Activated naive CD4-positive, alpha-beta T cell treated with anti-CD3 and anti-CD28 coated beads for 36 hours (primary cell): Measurements from ENCODE around the gene POLR2C. TPM values are rescaled to one million over a fixed set of nuclear protein-coding genes. Genes with fewer than 3 reads are reported as not detected.

Experiments used
- CTCF ChIA-PET: fragments of 350-600 bp; sonication (Branson Sonifier 250); formaldehyde crosslinking; loops from one replicate; lab custom pipeline; 2021; ENCODE audit warnings: antibody characterized with exemption; lab: Charles Lee
- DNase-seq: peaks from one replicate; pipeline ENCODE4 v3.0.0-alpha.2; 2020
- H3K27ac Mint-ChIP-seq: one replicate; pipeline ENCODE4 v1.8.0; 2021; ENCODE audit warnings: mild to moderate bottlenecking, mixed read lengths
- H3K27me3 Mint-ChIP-seq: one replicate; pipeline ENCODE4 v1.8.0; 2021; ENCODE audit warnings: low read depth, mixed read lengths
- H3K36me3 Mint-ChIP-seq: one replicate; pipeline ENCODE4 v1.8.0; 2021; ENCODE audit warnings: low read depth, mixed read lengths
- H3K4me1 Mint-ChIP-seq: one replicate; pipeline ENCODE4 v1.8.0; 2021; ENCODE audit warnings: low read depth, mixed read lengths
- H3K4me3 Mint-ChIP-seq: one replicate; pipeline ENCODE4 v1.8.0; 2021; ENCODE audit warnings: mild to moderate bottlenecking, moderate library complexity, mixed read lengths
- H3K9me3 Mint-ChIP-seq: one replicate; pipeline ENCODE4 v1.8.0; 2021; ENCODE audit warnings: mixed read lengths
- intact Hi-C: fragments of 100-400 bp; cut with micrococcal nuclease; formaldehyde crosslinking; loops from one replicate; pipeline ENCODE4 v1.15.1; 2023
- total RNA-seq, 2 experiments: library from RNA; stranded (reverse); gene quantifications; one replicate each; pipeline ENCODE4 v1.2.3, GENCODE V29; 2021

POLR2C gene
- total RNA-seq: 10 to 100 TPM; 49.4 to 53.0 TPM

DNA sequence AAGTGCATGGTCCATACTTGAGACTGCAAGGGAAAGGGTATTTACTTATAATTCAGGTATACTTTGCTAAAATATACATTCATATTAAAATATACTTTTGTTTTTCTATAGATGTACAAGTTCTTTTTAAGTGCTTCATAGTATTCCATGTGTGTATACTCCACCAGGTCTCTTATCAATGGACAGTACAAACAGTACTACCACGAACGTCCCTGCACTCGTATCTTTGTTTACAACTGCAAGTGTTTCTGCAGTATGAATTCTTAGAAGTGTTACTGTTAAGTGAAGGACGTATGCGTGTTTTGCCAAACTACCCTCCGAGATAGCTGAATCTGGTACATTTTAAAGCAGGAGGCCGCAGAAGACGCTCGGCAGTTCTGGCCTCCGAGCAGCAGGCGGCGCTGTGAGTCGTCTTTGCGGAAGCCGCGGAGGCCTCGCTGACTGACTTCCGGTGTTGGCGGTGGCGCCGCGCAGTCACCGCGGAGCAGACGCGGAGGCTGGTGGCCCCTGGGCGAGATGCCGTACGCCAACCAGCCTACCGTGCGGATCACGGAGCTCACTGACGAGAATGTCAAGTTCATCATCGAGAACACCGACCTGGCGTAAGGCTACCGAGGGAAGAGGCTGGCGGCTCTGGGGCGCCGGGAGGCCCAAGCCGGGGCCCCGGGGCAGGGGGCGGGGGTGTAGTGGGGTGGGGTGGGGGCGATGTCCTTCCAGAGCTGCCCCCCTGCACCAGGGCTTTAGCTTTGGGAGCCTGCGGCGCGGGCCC, at the start of gene POLR2C:
TSS of gene POLR2C (plus strand) at position 471 of the 769 bp plus-strand sequence. CDS start at position 517, 46 bp downstream.
- Mint-ChIP-seq H3K36me3 (peaks cover 12% of the 10 kb centered on the region), H3K27ac (peak within 1 kb of the TSS; percentile 99), H3K9me3 (no peaks in the 10 kb centered on the region), H3K4me1 (peaks cover 30% of the 10 kb centered on the region), H3K27me3 (no peaks in the 10 kb centered on the region), H3K4me3 (peak within 1 kb of the TSS; percentile 100)
- peak; percentile 95 for DNase-seq
- CTCF ChIA-PET: interaction anchor here (0.7 to 7.8 kb wide), 17 partner anchors 11 to 400 kb away, joined by 3 to 63 read pairs (median 4); partner anchors contain the start of genes ADGRG5, CCDC102A, CIAPIN1 and COQ9
- intact Hi-C loops: loop anchor here (1.0 to 10.0 kb wide), 7 partner anchors 15 to 542 kb away; partner anchors contain the start of genes CIAPIN1, COQ9, DOK4 and KATNB1

DNA sequence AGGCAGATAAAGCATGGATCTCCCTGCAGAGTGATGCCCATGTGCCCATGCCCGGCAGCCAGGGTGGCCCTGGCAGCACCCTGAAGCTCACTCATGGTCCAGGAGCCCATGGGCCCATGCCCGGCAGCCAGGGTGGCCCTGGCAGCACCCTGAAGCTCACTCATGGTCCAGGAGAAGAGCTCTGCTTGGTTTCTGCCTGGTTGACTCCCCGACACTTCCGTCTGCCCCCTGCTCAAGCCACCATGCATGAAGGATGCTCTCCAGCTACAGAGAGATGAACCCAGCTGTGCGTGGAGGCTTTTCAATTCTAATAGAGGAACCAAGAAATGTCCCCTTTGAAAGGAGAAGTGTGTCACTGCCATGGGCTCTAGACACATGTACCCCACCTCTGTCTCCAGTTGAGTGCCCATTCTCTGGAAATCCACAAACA, 49.2 kb upstream of the POLR2C start:
- H3K9me3 Mint-ChIP-seq: no peaks in the 10 kb centered on the region
- H3K4me1 Mint-ChIP-seq: peaks cover 9% of the 10 kb centered on the region

DNA sequence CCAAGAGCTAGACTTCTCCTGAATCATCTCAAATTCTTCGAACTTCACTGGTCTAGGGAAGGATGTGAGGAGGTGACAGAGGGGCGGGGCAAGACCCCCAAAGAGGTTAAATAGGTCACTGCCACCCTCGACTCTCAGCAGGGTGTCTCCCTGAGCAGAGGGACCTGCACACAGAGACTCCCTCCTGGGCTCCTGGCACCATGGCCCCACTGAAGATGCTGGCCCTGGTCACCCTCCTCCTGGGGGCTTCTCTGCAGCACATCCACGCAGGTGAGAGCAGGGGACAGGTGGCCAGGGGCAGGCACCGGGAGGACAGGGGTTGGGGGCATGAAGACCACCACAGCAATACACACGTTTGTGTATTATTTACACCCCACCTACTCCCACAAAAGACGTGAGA, 48.7 kb upstream of the POLR2C start:
- CTCF ChIA-PET: interaction anchor here (1.0 to 3.3 kb wide), 3 partner anchors 9 to 113 kb away, joined by 3 to 13 read pairs (median 8); no protein-coding TSS in a partner anchor
- intact Hi-C loops: no loop called here
- Mint-ChIP-seq H3K4me1 (peaks cover 9% of the 10 kb centered on the region), H3K9me3 (no peaks in the 10 kb centered on the region), H3K4me3 (no peak overlapping the region), H3K27ac (no peak overlapping the region), H3K36me3 (no peaks in the 10 kb centered on the region), H3K27me3 (no peaks in the 10 kb centered on the region)
- no peak for DNase-seq

More for the DNA sequence above, 49.2 kb upstream of the POLR2C start:
- CTCF ChIA-PET: interaction anchor here (1.0 to 3.3 kb wide), 3 partner anchors 9 to 113 kb away, joined by 3 to 13 read pairs (median 8); no protein-coding TSS in a partner anchor
- intact Hi-C loops: no loop called here
- H3K27ac Mint-ChIP-seq: no peak overlapping the region
- H3K36me3 Mint-ChIP-seq: no peaks in the 10 kb centered on the region
- no peaks in the 10 kb centered on the region for H3K27me3 Mint-ChIP-seq
- H3K4me3 Mint-ChIP-seq: no peak overlapping the region
- DNase-seq: no peak

DNA sequence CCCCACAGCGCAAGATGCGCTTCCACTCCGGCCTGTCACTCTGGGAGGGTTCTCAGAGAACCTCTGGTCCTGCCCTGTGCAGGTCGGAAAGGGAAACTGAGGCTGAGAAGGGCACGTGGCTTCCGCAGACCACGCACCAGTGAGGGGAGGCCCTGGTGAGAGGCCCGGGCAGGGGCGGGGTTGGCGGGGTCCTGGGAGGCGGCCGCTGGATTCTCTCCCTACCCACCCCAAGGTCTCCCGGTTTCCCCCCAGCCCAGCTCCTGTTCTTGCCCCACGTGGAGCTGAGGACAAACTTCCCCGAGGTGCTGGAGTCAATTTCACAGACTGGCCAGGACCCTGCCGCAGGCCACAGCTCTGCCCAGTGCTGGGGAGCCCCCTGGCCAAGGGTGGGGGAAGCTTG, 46.4 kb upstream of the POLR2C start:
- H3K27ac Mint-ChIP-seq: no peak overlapping the region
- no peak for DNase-seq
- no peak overlapping the region for H3K4me3 Mint-ChIP-seq
- intact Hi-C loops: loop anchor here (5.0 kb wide), 1 partner anchor 229 kb away; the partner anchor contains the start of genes PSME3IP1 and RSPRY1
- no peaks in the 10 kb centered on the region for H3K36me3 Mint-ChIP-seq
- no peaks in the 10 kb centered on the region for H3K27me3 Mint-ChIP-seq
- no peaks in the 10 kb centered on the region for H3K9me3 Mint-ChIP-seq
- CTCF ChIA-PET: interaction anchor here (0.6 to 5.4 kb wide), 22 partner anchors 16 to 331 kb away, joined by 3 to 191 read pairs (median 5); partner anchors contain the start of genes CIAPIN1, COQ9 and CPNE2
- H3K4me1 Mint-ChIP-seq: peaks cover 16% of the 10 kb centered on the region

DNA sequence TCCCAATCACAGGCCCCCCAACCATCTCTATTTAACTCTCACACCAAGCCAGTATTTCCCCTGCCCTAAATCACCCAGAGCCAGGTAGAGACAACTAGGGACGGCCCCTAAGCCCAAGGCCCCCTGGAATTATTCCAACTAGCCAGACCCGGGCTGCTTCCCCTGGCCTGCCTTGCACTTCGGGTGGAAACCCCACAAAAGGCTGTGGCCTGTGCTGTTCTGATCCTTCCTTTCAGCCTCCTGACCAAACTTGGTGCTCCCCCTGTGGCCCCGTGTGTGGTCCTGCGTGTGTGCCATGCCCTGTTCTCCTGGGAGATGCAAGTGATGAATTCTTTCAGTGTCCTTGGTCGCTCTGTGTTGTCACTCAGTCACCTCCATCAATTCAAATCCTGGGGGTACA, 43.0 kb upstream of the POLR2C start:
- no peak for DNase-seq
- CTCF ChIA-PET: interaction anchor here (0.6 to 5.4 kb wide), 23 partner anchors 12 to 206 kb away, joined by 3 to 191 read pairs (median 4); partner anchors contain the start of gene POLR2C
- H3K27ac Mint-ChIP-seq: no peak overlapping the region
- H3K9me3 Mint-ChIP-seq: no peaks in the 10 kb centered on the region
- no peaks in the 10 kb centered on the region for H3K27me3 Mint-ChIP-seq
- intact Hi-C loops: loop anchor here (1.0 to 5.0 kb wide), 5 partner anchors 14 to 232 kb away; partner anchors contain the start of genes POLR2C, PSME3IP1 and RSPRY1
- no peaks in the 10 kb centered on the region for H3K36me3 Mint-ChIP-seq
- peaks cover 16% of the 10 kb centered on the region for H3K4me1 Mint-ChIP-seq
- H3K4me3 Mint-ChIP-seq: no peak overlapping the region

DNA sequence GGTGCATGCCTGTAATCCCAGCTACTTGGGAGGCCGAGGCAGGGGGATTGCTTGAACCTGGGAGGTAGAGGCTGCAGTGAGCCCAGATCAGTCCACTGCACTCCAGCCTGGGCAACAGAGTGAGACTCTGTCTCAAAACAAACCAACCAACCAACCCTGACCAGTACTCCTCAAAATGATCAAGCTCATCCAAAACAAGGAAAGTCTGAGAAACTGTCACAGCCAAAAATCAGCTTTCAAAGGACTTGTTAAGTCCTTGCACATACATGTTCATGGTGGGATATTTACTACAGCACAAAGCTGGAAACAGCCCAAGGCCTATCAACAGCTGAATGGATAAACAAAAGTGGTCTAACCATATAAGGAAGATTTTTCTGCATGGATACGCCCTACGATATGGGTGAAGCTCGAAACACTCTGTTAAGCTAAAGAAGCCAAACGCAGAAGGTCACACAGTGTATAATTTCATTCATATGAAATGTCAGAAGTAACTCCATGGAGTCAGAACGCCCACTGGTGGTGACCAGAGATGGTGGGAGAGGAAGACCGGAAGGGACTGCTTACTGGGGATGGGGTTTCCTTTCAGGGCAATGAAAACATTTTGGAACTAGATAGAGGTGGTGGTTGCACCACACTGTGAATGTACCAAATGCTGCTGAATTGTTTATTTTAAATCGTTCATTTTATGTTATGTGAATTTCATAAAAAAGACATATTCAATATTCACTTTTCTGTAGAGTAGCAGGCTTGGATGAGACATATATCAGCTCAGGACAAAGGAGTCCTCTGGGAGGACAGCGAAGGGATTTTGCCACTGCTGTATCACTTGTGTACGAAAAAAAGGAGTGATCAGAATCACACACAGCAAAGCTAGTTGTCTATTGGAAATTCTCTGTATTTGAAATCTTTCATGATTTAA, 40.2 kb upstream of the POLR2C start:
- H3K27ac Mint-ChIP-seq: no peak overlapping the region
- intact Hi-C loops: no loop called here

DNA sequence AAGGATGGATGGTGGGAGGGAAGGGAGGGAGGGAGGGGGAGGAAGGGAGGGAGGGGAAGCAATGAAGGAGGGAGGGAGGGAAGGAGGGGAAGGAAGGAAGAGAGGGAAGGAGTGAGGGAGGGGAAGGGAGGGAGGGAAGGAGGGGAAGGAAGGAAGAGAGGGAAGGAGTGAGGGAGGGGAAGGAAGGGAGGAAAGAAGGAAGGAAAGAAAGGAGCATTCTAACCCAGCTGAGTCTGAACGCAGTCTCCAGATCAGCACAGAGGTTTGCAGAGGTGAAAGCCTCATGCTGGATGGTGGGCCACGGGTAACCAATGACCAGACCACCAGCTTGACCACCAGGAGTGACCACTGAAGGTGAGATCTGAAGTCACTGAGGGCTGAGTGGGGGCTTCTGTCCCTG, 39.3 kb upstream of the POLR2C start:
- peaks cover 7% of the 10 kb centered on the region for H3K4me1 Mint-ChIP-seq
- H3K4me3 Mint-ChIP-seq: no peak overlapping the region
- no peaks in the 10 kb centered on the region for H3K9me3 Mint-ChIP-seq
- peaks cover 10% of the 10 kb centered on the region for H3K36me3 Mint-ChIP-seq
- CTCF ChIA-PET: interaction anchor here (0.6 to 2.2 kb wide), 8 partner anchors 10 to 894 kb away, joined by 3 to 11 read pairs (median 4); no protein-coding TSS in a partner anchor
- DNase-seq: no peak
- intact Hi-C loops: no loop called here
- H3K27ac Mint-ChIP-seq: no peak overlapping the region
- H3K27me3 Mint-ChIP-seq: no peaks in the 10 kb centered on the region

More for the DNA sequence above, 40.2 kb upstream of the POLR2C start:
- Mint-ChIP-seq H3K36me3 (peaks cover 4% of the 10 kb centered on the region), H3K4me1 (peaks cover 11% of the 10 kb centered on the region), H3K4me3 (no peak overlapping the region), H3K9me3 (no peaks in the 10 kb centered on the region), H3K27me3 (no peaks in the 10 kb centered on the region)
- DNase-seq: peak; percentile 33
- CTCF ChIA-PET: interaction anchor here (0.5 to 2.0 kb wide), 10 partner anchors 10 to 338 kb away, joined by 3 to 11 read pairs (median 4); no protein-coding TSS in a partner anchor

DNA sequence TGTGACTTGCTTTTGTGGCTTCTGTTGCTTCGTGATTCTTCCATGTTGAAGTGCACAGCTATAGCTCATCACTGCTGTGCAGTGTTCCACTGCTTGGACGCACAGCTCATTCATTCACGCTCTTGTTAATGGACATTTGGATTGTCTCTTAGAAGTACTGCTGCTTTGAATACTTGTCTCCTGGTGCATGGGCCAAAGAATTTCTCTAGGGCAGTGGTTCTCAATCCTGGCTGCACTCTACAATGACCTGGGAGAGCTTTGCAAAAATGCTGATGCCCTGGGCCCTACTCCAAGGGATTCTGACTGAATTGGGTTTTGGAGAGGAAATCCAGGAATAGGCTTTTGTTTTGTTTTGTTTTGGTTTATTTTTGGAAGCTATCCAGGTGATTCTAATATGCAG, 37.9 kb upstream of the POLR2C start:
- Mint-ChIP-seq H3K36me3 (peaks cover 16% of the 10 kb centered on the region), H3K27ac (no peak overlapping the region), H3K9me3 (no peaks in the 10 kb centered on the region), H3K27me3 (no peaks in the 10 kb centered on the region), H3K4me1 (peaks cover 1% of the 10 kb centered on the region), H3K4me3 (no peak overlapping the region)
- CTCF ChIA-PET: interaction anchor here (0.6 to 2.2 kb wide), 4 partner anchors 9 to 124 kb away, joined by 3 to 6 read pairs (median 4); no protein-coding TSS in a partner anchor
- DNase-seq: no peak
- intact Hi-C loops: no loop called here

DNA sequence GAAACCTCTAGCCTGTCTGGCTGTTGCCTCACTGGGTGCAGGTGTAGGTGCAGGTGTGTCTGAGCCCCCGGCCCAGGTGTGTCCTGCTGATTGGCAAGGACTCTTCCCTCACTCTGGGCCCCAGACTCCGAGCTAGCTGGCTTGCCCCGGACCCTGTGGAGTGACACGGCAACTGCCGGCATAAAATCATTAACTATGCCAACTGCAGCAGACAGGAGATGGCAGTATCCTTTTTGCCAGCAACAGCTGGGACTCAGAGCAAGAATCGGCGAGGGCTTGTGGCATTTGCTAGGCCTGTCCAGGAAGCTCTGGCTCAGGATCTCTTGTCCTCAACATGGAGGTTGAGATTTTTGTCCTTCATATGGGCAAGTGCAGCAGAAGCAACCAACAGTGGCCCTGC, 36.1 kb upstream of the POLR2C start:
- CTCF ChIA-PET: interaction anchor here (1.5 kb wide), 1 partner anchor 9 kb away, joined by 4 read pairs; no protein-coding TSS in a partner anchor
- DNase-seq: no peak
- Mint-ChIP-seq H3K36me3 (peaks cover 28% of the 10 kb centered on the region), H3K4me1 (no peaks in the 10 kb centered on the region), H3K9me3 (no peaks in the 10 kb centered on the region), H3K4me3 (no peak overlapping the region), H3K27me3 (no peaks in the 10 kb centered on the region), H3K27ac (no peak overlapping the region)
- intact Hi-C loops: no loop called here

DNA sequence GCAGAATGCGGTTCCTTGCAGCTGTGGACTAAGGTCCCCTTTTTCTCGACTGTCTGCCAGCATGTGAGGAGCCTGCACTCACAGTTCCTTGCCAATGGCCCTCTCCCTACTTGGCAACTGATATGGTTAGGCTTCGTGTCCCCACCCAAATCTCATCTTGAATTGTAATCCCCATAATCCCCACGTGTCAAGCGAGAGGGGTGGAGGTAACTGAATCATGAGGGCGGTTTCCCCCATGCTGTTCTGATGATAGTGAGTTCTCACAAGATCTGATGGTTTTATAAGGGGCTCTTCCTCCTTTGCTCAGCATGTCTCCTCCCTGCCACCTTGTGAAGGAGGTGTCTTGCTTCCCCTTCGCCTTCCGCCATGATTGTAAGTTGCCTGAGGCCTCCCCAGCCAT, 35.2 kb upstream of the POLR2C start:
- Mint-ChIP-seq H3K4me1 (no peaks in the 10 kb centered on the region), H3K27me3 (no peaks in the 10 kb centered on the region), H3K27ac (no peak overlapping the region), H3K4me3 (no peak overlapping the region), H3K9me3 (no peaks in the 10 kb centered on the region), H3K36me3 (peaks cover 31% of the 10 kb centered on the region)
- DNase-seq: no peak
- intact Hi-C loops: no loop called here
- CTCF ChIA-PET: interaction anchor here (0.6 to 1.5 kb wide), 2 partner anchors 10 to 24 kb away, joined by 3 to 4 read pairs; no protein-coding TSS in a partner anchor

DNA sequence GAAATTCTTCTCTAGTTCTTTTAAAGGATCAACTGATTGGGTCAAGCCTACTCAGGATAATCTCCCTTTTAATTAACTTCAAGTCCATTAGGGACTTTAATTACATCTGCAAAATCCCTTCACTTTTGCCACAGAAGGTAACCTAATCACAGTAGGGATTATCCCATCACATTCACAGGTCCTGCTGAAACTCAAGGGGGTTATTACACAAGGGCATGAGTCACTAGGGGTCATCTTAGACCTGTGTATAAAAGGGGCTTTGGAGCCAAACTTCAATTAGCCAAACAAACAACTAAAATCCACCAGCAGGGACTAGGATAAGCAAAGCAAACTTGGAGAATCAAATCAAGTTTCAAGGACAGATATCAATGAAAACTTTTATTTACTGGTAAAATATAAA, 34.7 kb upstream of the POLR2C start:
- no peak overlapping the region for H3K4me3 Mint-ChIP-seq
- H3K27me3 Mint-ChIP-seq: no peaks in the 10 kb centered on the region
- CTCF ChIA-PET: no interaction called here
- no peak overlapping the region for H3K27ac Mint-ChIP-seq
- no peak for DNase-seq
- H3K36me3 Mint-ChIP-seq: peaks cover 33% of the 10 kb centered on the region
- intact Hi-C loops: no loop called here
- no peaks in the 10 kb centered on the region for H3K9me3 Mint-ChIP-seq
- peaks cover under 1% of the 10 kb centered on the region for H3K4me1 Mint-ChIP-seq
